ENCODE measurements around the gene IQGAP1.

IQGAP1 gene

GRCh38 chr15:90388462-90389380 lies 679 bp downstream of the IQGAP1 start:
- peak; percentile 43 for DNase-seq (ENCODE audit: low read depth)

GRCh38 chr15:90389513-90389912 lies 1.5 kb downstream of the IQGAP1 start:
- no peak for TF ChIP-seq CTCF (IDR thresholded peaks at IDR 0.05; ENCODE audit: low read length, missing control alignments)
- H3K4me3 ChIP-seq (replicated peaks; ENCODE audit: low read depth, low read length): peak overlapping the region; percentile 78
- no peak for DNase-seq (ENCODE audit: low read depth)

More at GRCh38 chr15:90388462-90389380, 679 bp downstream of the IQGAP1 start:
- H3K4me3 ChIP-seq (replicated peaks; ENCODE audit: low read depth, low read length): peak overlapping the region; percentile 78
- TF ChIP-seq CTCF (IDR thresholded peaks at IDR 0.05; ENCODE audit: low read length, missing control alignments): no peak

- no peak for TF ChIP-seq CTCF (IDR thresholded peaks at IDR 0.05; ENCODE audit: low read length, missing control alignments)
- no peak overlapping the region for H3K4me3 ChIP-seq (replicated peaks; ENCODE audit: low read depth, low read length)
- DNase-seq (ENCODE audit: low read depth): no peak
Observed at GRCh38 chr15:90393040-90393439, 5.0 kb downstream of the IQGAP1 start.

- no peak for DNase-seq (ENCODE audit: low read depth)
- no peak overlapping the region for H3K4me3 ChIP-seq (replicated peaks; ENCODE audit: low read depth, low read length)
- TF ChIP-seq CTCF (IDR thresholded peaks at IDR 0.05; ENCODE audit: low read length, missing control alignments): no peak
Observed at GRCh38 chr15:90394074-90394473, 6.0 kb downstream of the IQGAP1 start.

GRCh38 chr15:90394748-90395442 lies 6.9 kb downstream of the IQGAP1 start:
- no peak for TF ChIP-seq CTCF (IDR thresholded peaks at IDR 0.05; ENCODE audit: low read length, missing control alignments)
- no peak for DNase-seq (ENCODE audit: low read depth)
- H3K4me3 ChIP-seq (replicated peaks; ENCODE audit: low read depth, low read length): no peak overlapping the region

GRCh38 chr15:90396321-90396720 lies 8.3 kb downstream of the IQGAP1 start:
- no peak for TF ChIP-seq CTCF (IDR thresholded peaks at IDR 0.05; ENCODE audit: low read length, missing control alignments)
- H3K4me3 ChIP-seq (replicated peaks; ENCODE audit: low read depth, low read length): no peak overlapping the region
- DNase-seq (ENCODE audit: low read depth): no peak
